Progenitor cell of endocrine pancreas (in vitro differentiated cells): ENCODE measurements around the gene NHSL1. TPM values are rescaled to one million over a fixed set of nuclear protein-coding genes. Genes with fewer than 3 reads are reported as not detected.

Experiments
- DNase-seq: peaks from one replicate; pipeline ENCODE4 v3.0.0; 2021; ENCODE audit warnings: low spot score; ENCODE audit not compliant: unreplicated experiment
- H3K27ac Mint-ChIP-seq: 2 replicates; pipeline ENCODE4 v1.8.0; 2021; ENCODE audit warnings: mild to moderate bottlenecking, moderate library complexity, mixed read lengths
- H3K27me3 Mint-ChIP-seq: 2 replicates; pipeline ENCODE4 v1.8.0; 2021; ENCODE audit warnings: mixed read lengths
- H3K36me3 Mint-ChIP-seq: 2 replicates; pipeline ENCODE4 v1.8.0; 2022; ENCODE audit warnings: mixed read lengths; ENCODE audit not compliant: insufficient read depth
- H3K4me1 Mint-ChIP-seq: 2 replicates; pipeline ENCODE4 v1.8.0; 2021; ENCODE audit warnings: low read depth, mixed read lengths
- H3K4me3 Mint-ChIP-seq: 2 replicates; pipeline ENCODE4 v1.8.0; 2021; ENCODE audit warnings: low read depth, mild to moderate bottlenecking, moderate library complexity, mixed read lengths
- H3K9me3 Mint-ChIP-seq: 2 replicates; pipeline ENCODE4 v1.8.0; 2021; ENCODE audit warnings: low read depth, mixed read lengths
- total RNA-seq: library from RNA; stranded (reverse); gene quantifications from 2 replicates; pipeline ENCODE4 v1.2.1, GENCODE V29; 2021
- TF ChIP-seq, protein P1 (sequence below): fragments of 200-600 bp; sonication (generic); IDR thresholded peaks from one replicate; pipeline ENCODE4 v1.5.0; 2021; ENCODE audit warnings: antibody characterized with exemption, mild to moderate bottlenecking; ENCODE audit not compliant: unreplicated experiment

Gene NHSL1
- total RNA-seq, 1 donor from 2014 or later: 86.5 TPM

DNA sequence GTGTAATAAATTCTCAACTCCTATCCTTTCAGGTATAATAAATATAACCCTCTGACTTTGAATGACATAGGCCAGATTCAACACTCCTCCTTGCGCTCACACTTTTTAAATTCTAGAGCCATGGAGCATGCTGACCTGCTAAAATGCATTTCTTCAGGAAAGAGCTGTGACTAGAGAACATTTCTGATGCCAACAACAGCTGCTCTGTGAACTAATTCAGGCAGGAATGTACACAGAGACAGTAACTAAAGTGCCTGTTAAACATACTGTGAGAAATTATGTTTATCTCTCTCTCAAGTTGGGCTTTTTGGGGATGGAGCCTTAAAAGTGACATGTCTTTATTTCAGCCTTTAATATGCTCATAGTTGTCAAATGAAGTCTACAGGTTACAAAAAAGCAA lies 8.3 kb downstream of the NHSL1 start:
- Mint-ChIP-seq H3K36me3 (peaks cover 28% of the 10 kb centered on the region), H3K4me1 (peaks cover 46% of the 10 kb centered on the region), H3K27me3 (no peaks in the 10 kb centered on the region), H3K9me3 (no peaks in the 10 kb centered on the region), H3K4me3 (no peak overlapping the region), H3K27ac (no peak overlapping the region)
- no peak for DNase-seq
- TF ChIP-seq, protein P1, sequence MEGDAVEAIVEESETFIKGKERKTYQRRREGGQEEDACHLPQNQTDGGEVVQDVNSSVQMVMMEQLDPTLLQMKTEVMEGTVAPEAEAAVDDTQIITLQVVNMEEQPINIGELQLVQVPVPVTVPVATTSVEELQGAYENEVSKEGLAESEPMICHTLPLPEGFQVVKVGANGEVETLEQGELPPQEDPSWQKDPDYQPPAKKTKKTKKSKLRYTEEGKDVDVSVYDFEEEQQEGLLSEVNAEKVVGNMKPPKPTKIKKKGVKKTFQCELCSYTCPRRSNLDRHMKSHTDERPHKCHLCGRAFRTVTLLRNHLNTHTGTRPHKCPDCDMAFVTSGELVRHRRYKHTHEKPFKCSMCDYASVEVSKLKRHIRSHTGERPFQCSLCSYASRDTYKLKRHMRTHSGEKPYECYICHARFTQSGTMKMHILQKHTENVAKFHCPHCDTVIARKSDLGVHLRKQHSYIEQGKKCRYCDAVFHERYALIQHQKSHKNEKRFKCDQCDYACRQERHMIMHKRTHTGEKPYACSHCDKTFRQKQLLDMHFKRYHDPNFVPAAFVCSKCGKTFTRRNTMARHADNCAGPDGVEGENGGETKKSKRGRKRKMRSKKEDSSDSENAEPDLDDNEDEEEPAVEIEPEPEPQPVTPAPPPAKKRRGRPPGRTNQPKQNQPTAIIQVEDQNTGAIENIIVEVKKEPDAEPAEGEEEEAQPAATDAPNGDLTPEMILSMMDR: no peak

DNA sequence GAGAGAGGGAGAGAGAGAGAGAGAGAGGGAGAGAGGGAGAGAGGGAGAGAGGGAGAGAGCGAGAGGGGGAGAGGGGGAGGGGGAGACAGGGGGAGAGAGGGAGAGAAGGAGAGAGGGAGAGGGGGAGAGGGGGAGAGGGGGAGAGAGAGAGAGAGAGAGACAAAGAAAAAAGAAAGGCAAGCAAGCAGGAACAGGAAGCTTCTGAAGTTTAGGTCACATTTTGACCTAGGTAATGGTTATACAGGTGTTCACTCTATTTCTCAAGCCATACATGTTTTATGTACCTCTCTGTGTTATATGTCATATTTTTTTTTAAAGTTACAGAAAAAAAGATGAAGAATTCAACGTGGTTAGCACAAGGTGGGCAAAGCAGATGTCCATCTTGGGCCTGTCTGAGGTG lies 9.4 kb downstream of the NHSL1 start:
- H3K4me1 Mint-ChIP-seq: peaks cover 56% of the 10 kb centered on the region

DNA sequence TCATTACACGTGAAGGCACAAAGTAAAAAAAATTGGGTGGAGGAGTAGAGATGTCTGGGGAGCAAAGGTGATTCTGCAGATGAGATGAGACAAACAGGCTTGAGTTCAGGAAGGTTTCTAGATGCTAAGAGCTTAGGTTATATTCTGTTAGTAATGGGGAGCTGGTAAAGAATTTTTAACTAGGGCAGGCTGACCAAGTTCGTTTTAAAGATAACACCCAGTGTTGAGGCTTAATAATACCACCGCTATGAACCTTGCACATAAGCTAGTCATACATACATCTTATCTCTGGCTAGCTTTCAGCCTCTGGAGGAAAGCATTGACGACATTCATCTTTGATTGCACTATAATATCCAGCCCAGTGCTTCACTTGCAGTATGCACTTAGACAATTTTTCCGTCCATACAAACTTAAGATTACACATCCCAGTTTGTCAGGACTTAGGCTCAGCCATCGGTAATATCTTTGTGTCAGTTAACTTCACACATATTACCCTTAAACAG lies 12.1 kb downstream of the NHSL1 start:
- DNase-seq: no peak
- Mint-ChIP-seq H3K4me1 (peaks cover 48% of the 10 kb centered on the region), H3K36me3 (peaks cover 25% of the 10 kb centered on the region), H3K27me3 (no peaks in the 10 kb centered on the region), H3K9me3 (peaks cover 3% of the 10 kb centered on the region), H3K4me3 (no peak overlapping the region), H3K27ac (peak overlapping the region; percentile 4)
- TF ChIP-seq, protein P1: no peak

More for the DNA sequence above, 9.4 kb downstream of the NHSL1 start:
- TF ChIP-seq, protein P1: no peak
- H3K27me3 Mint-ChIP-seq: no peaks in the 10 kb centered on the region
- no peak overlapping the region for H3K27ac Mint-ChIP-seq
- no peak for DNase-seq
- no peak overlapping the region for H3K4me3 Mint-ChIP-seq
- H3K36me3 Mint-ChIP-seq: peaks cover 25% of the 10 kb centered on the region
- H3K9me3 Mint-ChIP-seq: no peaks in the 10 kb centered on the region

DNA sequence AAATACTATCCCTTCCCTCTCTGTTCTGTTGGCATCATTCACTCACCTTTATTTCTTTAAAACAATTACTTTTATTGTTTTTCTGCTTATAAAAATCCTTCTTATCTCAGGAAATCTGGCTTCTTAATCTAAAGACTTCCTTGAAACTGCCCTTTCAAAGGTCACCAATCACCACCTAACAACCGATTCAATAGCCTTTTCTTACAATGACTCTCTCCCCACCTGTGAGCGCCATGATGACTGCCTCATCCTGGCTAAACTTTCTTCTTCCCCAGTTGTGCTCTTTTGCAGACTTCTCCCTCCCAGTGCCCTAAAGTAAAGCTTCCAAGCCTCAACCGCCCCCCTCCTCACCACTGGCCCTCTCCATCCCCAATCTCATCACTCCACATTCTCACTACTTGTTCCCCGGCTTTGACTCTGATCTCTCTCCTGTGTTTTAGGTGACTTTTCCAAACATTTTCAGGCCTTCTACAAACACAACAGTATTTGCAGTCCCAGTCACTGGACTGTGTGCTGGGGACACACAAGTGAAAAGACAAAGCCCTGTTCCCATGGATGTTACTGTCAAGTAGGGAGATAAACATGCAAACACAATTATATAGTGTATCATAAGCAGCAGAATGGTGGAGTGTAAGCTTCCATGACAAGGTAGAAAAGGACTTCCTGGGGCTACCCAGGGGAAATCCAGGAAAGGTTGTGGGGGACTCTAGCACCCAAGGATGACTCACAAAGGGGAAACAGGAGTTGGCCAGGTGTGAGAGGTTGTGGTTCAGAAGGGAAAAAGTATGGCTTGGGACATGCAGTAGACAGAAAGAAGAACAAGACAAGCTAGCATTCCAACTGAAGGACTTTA lies 12.8 kb downstream of the NHSL1 start:
- peaks cover 24% of the 10 kb centered on the region for H3K36me3 Mint-ChIP-seq
- H3K4me1 Mint-ChIP-seq: peaks cover 42% of the 10 kb centered on the region
- H3K9me3 Mint-ChIP-seq: peaks cover 3% of the 10 kb centered on the region
- no peak overlapping the region for H3K4me3 Mint-ChIP-seq
- no peak for DNase-seq
- no peaks in the 10 kb centered on the region for H3K27me3 Mint-ChIP-seq
- peak overlapping the region; percentile 78 for H3K27ac Mint-ChIP-seq
- TF ChIP-seq, protein P1: no peak

DNA sequence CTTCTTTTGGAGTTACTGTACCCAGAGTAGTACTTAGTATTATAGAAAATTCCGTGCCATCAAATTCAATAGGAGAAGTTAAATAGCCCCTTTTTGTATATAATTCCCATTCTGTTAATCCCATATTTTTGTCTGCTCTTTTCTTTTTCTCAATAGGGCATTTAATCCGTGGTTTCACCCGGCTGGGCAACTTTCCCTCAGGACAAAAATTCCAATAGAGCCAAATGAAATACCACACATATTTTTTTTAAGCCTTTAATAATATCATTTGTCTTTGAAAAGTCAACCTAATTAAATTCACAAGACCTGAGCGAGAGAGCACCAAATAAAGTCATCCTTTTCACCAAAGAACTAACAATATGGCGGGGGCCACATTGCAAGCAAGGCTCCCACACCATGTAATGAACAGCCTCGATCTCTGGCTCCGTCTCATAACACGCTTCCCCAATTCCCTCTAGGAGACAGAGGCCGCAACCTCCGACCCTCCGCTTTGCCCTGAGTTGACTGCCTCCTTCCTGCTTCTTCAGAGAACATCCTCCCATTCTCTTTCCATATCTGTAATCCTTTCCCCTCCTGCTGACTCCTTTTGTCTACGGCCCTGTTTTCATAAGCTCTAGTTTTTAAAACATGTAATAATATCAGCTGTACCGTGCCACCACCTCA lies 13.6 kb downstream of the NHSL1 start:
- no peak overlapping the region for H3K4me3 Mint-ChIP-seq

More for the DNA sequence above, 13.6 kb downstream of the NHSL1 start:
- Mint-ChIP-seq H3K27ac (peak overlapping the region; percentile 60), H3K36me3 (peaks cover 24% of the 10 kb centered on the region), H3K4me1 (peaks cover 36% of the 10 kb centered on the region), H3K9me3 (peaks cover 3% of the 10 kb centered on the region), H3K27me3 (no peaks in the 10 kb centered on the region)
- DNase-seq: no peak
- TF ChIP-seq, protein P1: no peak
